NCI-H526 treated with DMSO at 0.1 percent for 48 hours (cell line): ENCODE measurements around the gene PRSS50.

ENCODE experiments used
- DNase-seq: peaks from one replicate; lab custom pipeline; 2025; lab: John Stamatoyannopoulos, UW

Gene PRSS50

GRCh38 chr3:46670000-46670890, 47.4 kb downstream of the PRSS50 start:
- DNase-seq = no peak

GRCh38 chr3:46669191-46669999, 48.3 kb downstream of the PRSS50 start:
- no peak for DNase-seq

DNA sequence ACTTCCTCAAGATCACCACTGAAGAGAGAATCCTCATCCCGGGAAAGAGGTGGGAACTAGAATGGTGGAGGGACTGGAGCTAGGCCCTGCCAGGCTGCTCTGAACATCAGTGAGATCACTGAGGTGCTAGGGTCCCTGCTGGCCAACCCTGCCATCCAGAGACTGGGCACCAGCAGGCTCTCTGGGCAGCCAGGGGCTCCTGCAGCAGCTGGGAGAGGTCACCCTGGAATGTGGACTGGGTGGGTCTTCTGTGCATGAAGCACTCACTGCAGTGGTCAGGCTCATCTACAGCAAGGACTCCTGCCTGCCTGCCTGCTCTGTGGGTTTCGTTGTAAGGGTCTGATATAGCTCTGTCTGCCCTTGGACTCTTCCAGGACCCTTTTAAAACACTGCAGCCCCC, 49.1 kb downstream of the PRSS50 start:
- no peak for DNase-seq

- no peak for DNase-seq
These were observed 49.6 kb downstream of the PRSS50 start for GRCh38 chr3:46668116-46668515.

DNA sequence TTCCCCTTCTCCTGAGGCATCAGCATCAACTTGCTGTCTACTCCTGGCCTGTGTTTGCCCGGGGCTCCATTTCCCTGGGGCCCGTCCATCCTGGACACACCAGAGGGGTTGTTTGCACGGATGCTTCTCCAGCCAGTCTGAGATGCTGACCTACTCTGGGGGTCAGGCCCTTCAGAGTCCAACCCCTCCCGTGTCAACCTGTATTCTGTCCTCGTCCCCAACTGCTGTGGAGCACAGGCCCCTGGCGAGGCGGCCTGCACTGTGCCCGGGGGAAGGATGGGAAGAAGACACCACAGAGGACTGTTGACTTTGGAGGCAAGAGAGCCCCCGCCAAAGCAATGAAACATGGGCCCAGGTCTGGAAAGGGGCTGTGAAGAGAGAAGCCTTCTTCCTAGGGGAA, 50.0 kb downstream of the PRSS50 start:
- DNase-seq = no peak

GRCh38 chr3:46667061-46667621, 50.5 kb downstream of the PRSS50 start:
- no peak for DNase-seq

- no peak for DNase-seq
These were observed 51.2 kb downstream of the PRSS50 start for GRCh38 chr3:46666453-46666845.

- no peak for DNase-seq
These were observed 51.8 kb downstream of the PRSS50 start for GRCh38 chr3:46665763-46666452.

DNA sequence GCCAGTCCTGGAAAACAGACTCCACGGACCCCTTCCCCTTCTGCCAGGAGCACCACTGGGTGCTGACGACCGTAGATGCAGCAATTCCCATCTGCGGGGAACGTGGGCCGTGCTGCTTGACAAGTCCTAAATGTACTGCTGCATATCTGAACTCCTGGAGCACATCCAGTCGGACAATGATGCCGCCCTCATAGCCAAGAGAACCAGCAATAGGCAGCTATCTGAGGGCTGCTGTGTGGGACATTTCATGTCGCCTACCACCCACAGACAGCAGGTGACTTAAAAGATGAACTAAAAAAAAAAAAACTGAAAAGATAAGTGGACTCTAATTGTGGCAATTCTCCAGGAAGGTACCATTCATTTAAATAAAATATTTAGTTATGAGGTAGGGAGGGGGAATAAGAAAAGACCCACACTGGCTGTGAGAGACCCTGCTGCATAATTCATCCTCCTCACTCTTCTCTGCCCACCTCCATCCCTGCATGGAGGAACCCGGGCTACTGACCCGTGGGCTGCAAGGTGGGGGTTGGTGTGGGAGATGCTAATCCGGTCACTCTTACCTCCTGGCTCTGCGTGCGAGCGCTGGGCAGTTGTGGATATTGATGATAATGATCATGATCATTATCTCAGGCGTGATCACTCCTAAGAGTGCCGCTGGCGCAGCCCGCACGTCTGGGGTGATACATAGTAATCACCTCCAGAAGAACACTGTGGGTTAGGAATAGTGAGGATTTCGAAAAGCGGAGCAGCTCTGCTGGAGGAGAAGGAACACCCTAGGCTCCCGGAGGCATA, 52.5 kb downstream of the PRSS50 start:
- DNase-seq = no peak

- no peak for DNase-seq
These were observed 53.3 kb downstream of the PRSS50 start for GRCh38 chr3:46664188-46664970.

DNA sequence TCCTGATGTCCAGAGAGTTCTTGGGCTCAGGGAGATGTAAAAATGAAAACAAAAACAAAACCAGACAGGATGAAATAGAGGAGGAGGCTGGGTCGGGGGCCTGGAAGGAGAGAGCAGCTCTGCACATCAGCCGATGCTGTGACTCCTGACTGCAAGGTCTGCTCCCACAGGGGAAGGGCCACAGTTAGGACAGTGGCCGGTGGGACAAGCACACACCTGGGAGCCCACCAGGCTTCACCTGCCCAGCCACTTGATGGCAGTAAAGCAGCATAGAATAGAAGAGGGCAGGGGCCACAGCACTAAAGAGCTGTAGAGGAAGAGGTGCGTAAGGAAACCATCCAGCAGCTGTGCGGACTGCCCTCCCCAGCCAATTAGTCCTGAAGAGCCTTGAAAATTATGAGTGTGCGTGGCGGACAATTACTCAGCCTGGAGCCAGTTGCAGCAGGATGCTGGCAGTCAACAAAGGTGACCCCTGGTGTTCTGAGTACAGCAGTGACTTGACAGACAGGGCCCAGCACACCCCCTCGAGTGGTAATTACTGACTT, 54.0 kb downstream of the PRSS50 start:
- no peak for DNase-seq

GRCh38 chr3:46662771-46663551, 54.7 kb downstream of the PRSS50 start:
- DNase-seq = no peak
